SK-N-SH treated with all-trans-retinoic acid at 6 μM for 48 hours (cell line): ENCODE data around the gene DCTD.

Experiments
- ATAC-seq: fragments of 200-7000 bp; cut with Tn5 transposase; 3 replicates; pipeline ENCODE4 v1.9.1; 2020; ENCODE audit warnings: mild to moderate bottlenecking, moderate library complexity
- ARNTL ChIP-seq: fragments of 450-650 bp; formaldehyde crosslinking; IDR thresholded peaks from 2 replicates; pipeline ENCODE4 v1.5.0; 2020; ENCODE audit warnings: low read depth, mild to moderate bottlenecking, moderate library complexity, borderline replicate concordance
- CSDC2 ChIP-seq: fragments of 250-450 bp; sonication (Bioruptor Pico); IDR thresholded peaks from 2 replicates; pipeline ENCODE4 v1.5.0; 2020; ENCODE audit warnings: mild to moderate bottlenecking, moderate library complexity
- CSRNP3 ChIP-seq: fragments of 250-450 bp; sonication (Bioruptor Pico); IDR thresholded peaks from 2 replicates; pipeline ENCODE4 v1.5.1; 2021; ENCODE audit warnings: mild to moderate bottlenecking, moderate library complexity
- ESRRG ChIP-seq: fragments of 250-450 bp; sonication (Bioruptor Pico); IDR thresholded peaks from 2 replicates; pipeline ENCODE4 v1.6.1; 2021; ENCODE audit warnings: mild to moderate bottlenecking
- GLIS3 ChIP-seq: fragments of 250-450 bp; sonication (Bioruptor Pico); IDR thresholded peaks from 2 replicates; pipeline ENCODE4 v1.5.0; 2020; ENCODE audit warnings: mild to moderate bottlenecking, moderate library complexity
- ISL1 ChIP-seq: fragments of 250-450 bp; sonication (Bioruptor Pico); IDR thresholded peaks from 2 replicates; pipeline ENCODE4 v2.1.2; 2022; ENCODE audit warnings: mild to moderate bottlenecking, moderate library complexity
- OSR1 ChIP-seq: fragments of 250-450 bp; sonication (Bioruptor Pico); IDR thresholded peaks from 2 replicates; pipeline ENCODE4 v1.8.0; 2022; ENCODE audit warnings: moderate library complexity, mild to moderate bottlenecking, inconsistent platforms
- PPARA ChIP-seq: fragments of 250-450 bp; sonication (Bioruptor Pico); IDR thresholded peaks from 2 replicates; pipeline ENCODE4 v1.5.0; 2020; ENCODE audit warnings: mild to moderate bottlenecking, borderline replicate concordance
- RARB ChIP-seq: fragments of 250-450 bp; sonication (Bioruptor Pico); IDR thresholded peaks from 2 replicates; pipeline ENCODE4 v1.8.0; 2021; ENCODE audit warnings: mild to moderate bottlenecking, moderate library complexity
- SNAI2 ChIP-seq: fragments of 250-450 bp; sonication (Bioruptor Pico); IDR thresholded peaks from 2 replicates; pipeline ENCODE4 v1.5.0; 2020; ENCODE audit warnings: mild to moderate bottlenecking, moderate library complexity
- TCF4 ChIP-seq: fragments of 250-450 bp; sonication (Bioruptor Pico); IDR thresholded peaks from 2 replicates; pipeline ENCODE4 v1.8.0; 2021; ENCODE audit warnings: mild to moderate bottlenecking, moderate library complexity, borderline replicate concordance
- TOX ChIP-seq: fragments of 250-450 bp; sonication (Bioruptor Pico); IDR thresholded peaks from 2 replicates; pipeline ENCODE4 v1.8.0; 2021; ENCODE audit warnings: mild to moderate bottlenecking, moderate library complexity, borderline replicate concordance
- ZC3H10 ChIP-seq: fragments of 250-450 bp; sonication (Bioruptor Pico); IDR thresholded peaks from 2 replicates; pipeline ENCODE4 v1.5.1; 2021; ENCODE audit warnings: mild to moderate bottlenecking, moderate library complexity
- ZFP3 ChIP-seq: fragments of 250-450 bp; sonication (Bioruptor Pico); IDR thresholded peaks from 2 replicates; pipeline ENCODE4 v1.5.0; 2020; ENCODE audit warnings: mild to moderate bottlenecking, moderate library complexity
- ZFP30 ChIP-seq: fragments of 450-650 bp; formaldehyde crosslinking; IDR thresholded peaks from 2 replicates; pipeline ENCODE4 v1.5.0; 2022; ENCODE audit warnings: mild to moderate bottlenecking, moderate library complexity
- ZNF565 ChIP-seq: fragments of 450-650 bp; formaldehyde crosslinking; conservative IDR thresholded peaks from 2 replicates; pipeline ENCODE4 v1.5.0; 2020; ENCODE audit warnings: low read depth, mild to moderate bottlenecking, moderate library complexity
- ZNF70 ChIP-seq: fragments of 450-650 bp; formaldehyde crosslinking; IDR thresholded peaks from 2 replicates; pipeline ENCODE4 v1.5.0; 2020; ENCODE audit warnings: mild to moderate bottlenecking, moderate library complexity
- ZNF8 ChIP-seq: fragments of 450-650 bp; formaldehyde crosslinking; IDR thresholded peaks from 2 replicates; pipeline ENCODE4 v1.5.0; 2020; ENCODE audit warnings: mild to moderate bottlenecking, moderate library complexity
- TF ChIP-seq, protein P1 (sequence below): fragments of 250-450 bp; sonication (Bioruptor Pico); IDR thresholded peaks from 2 replicates; pipeline ENCODE4 v1.8.0; 2020; ENCODE audit warnings: mild to moderate bottlenecking, moderate library complexity, borderline replicate concordance
- TF ChIP-seq, protein P2 (sequence below): fragments of 250-450 bp; sonication (Bioruptor Pico); IDR thresholded peaks from 2 replicates; pipeline ENCODE4 v1.8.0; 2021; ENCODE audit warnings: low read depth, mild to moderate bottlenecking, moderate library complexity, borderline replicate concordance
- TF ChIP-seq, protein P3 (sequence below): fragments of 250-450 bp; sonication (Bioruptor Pico); IDR thresholded peaks from 2 replicates; pipeline ENCODE4 v1.5.0; 2020; ENCODE audit warnings: mild to moderate bottlenecking, moderate library complexity

DCTD gene

GRCh38 chr4:182922501-182923284 is 5.5 kb upstream of the DCTD start:
- no peak for ATAC-seq
- TF ChIP-seq PPARA (CRISPR knock-in tag) (no peak), TCF4 (CRISPR knock-in tag) (no peak), OSR1 (CRISPR knock-in tag) (no peak), GLIS3 (no peak), ZC3H10 (CRISPR knock-in tag) (no peak), ZNF70 (CRISPR knock-in tag) (no peak), RARB (CRISPR knock-in tag) (no peak)
- TF ChIP-seq, protein P1, sequence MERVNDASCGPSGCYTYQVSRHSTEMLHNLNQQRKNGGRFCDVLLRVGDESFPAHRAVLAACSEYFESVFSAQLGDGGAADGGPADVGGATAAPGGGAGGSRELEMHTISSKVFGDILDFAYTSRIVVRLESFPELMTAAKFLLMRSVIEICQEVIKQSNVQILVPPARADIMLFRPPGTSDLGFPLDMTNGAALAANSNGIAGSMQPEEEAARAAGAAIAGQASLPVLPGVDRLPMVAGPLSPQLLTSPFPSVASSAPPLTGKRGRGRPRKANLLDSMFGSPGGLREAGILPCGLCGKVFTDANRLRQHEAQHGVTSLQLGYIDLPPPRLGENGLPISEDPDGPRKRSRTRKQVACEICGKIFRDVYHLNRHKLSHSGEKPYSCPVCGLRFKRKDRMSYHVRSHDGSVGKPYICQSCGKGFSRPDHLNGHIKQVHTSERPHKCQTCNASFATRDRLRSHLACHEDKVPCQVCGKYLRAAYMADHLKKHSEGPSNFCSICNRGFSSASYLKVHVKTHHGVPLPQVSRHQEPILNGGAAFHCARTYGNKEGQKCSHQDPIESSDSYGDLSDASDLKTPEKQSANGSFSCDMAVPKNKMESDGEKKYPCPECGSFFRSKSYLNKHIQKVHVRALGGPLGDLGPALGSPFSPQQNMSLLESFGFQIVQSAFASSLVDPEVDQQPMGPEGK (CRISPR knock-in tag) = no peak
- TF ChIP-seq, all 23 proteins: peak for 0

DNA sequence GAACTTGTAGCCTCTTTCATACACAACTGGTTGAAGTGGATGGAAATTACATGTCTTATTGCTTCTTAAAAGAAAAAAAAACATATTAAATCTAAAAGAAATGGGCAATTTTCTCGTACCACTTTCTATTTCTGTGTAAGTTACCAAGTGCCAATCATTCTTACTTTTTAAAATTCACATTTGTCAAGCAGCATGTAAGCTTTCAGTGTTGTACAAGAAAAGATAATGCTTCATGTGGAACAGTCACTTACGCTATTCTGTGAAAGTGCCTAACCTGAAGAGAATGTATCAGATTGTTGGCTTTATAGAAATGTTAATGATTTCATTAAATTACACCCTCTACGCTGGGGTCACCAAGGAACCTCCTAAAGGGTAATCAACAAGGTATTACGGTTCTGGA is 4.4 kb upstream of the DCTD start:
- no peak for ATAC-seq
- no peak for TF ChIP-seq ZNF565 (CRISPR knock-in tag)
- TF ChIP-seq TOX (CRISPR knock-in tag) = no peak
- TF ChIP-seq ZFP3 (CRISPR knock-in tag) = no peak
- no peak for TF ChIP-seq TCF4 (CRISPR knock-in tag)
- TF ChIP-seq RARB (CRISPR knock-in tag) = no peak
- no peak for TF ChIP-seq ZC3H10 (CRISPR knock-in tag)

- no peak for TF ChIP-seq CSDC2 (CRISPR knock-in tag)
- TF ChIP-seq PPARA (CRISPR knock-in tag) = no peak
- TF ChIP-seq ZNF8 = no peak
- TF ChIP-seq, protein P2, sequence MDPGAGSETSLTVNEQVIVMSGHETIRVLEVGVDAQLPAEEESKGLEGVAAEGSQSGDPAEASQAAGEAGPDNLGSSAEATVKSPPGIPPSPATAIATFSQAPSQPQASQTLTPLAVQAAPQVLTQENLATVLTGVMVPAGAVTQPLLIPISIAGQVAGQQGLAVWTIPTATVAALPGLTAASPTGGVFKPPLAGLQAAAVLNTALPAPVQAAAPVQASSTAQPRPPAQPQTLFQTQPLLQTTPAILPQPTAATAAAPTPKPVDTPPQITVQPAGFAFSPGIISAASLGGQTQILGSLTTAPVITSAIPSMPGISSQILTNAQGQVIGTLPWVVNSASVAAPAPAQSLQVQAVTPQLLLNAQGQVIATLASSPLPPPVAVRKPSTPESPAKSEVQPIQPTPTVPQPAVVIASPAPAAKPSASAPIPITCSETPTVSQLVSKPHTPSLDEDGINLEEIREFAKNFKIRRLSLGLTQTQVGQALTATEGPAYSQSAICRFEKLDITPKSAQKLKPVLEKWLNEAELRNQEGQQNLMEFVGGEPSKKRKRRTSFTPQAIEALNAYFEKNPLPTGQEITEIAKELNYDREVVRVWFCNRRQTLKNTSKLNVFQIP (CRISPR knock-in tag) = no peak
- no peak for TF ChIP-seq ESRRG (CRISPR knock-in tag)
- TF ChIP-seq ZFP30 (CRISPR knock-in tag) = no peak
- TF ChIP-seq ZC3H10 (CRISPR knock-in tag) = no peak
- TF ChIP-seq, protein P3, sequence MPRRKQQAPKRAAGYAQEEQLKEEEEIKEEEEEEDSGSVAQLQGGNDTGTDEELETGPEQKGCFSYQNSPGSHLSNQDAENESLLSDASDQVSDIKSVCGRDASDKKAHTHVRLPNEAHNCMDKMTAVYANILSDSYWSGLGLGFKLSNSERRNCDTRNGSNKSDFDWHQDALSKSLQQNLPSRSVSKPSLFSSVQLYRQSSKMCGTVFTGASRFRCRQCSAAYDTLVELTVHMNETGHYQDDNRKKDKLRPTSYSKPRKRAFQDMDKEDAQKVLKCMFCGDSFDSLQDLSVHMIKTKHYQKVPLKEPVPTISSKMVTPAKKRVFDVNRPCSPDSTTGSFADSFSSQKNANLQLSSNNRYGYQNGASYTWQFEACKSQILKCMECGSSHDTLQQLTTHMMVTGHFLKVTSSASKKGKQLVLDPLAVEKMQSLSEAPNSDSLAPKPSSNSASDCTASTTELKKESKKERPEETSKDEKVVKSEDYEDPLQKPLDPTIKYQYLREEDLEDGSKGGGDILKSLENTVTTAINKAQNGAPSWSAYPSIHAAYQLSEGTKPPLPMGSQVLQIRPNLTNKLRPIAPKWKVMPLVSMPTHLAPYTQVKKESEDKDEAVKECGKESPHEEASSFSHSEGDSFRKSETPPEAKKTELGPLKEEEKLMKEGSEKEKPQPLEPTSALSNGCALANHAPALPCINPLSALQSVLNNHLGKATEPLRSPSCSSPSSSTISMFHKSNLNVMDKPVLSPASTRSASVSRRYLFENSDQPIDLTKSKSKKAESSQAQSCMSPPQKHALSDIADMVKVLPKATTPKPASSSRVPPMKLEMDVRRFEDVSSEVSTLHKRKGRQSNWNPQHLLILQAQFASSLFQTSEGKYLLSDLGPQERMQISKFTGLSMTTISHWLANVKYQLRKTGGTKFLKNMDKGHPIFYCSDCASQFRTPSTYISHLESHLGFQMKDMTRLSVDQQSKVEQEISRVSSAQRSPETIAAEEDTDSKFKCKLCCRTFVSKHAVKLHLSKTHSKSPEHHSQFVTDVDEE (CRISPR knock-in tag) = no peak
- no peak for TF ChIP-seq ARNTL (CRISPR knock-in tag)
- TF ChIP-seq CSRNP3 (CRISPR knock-in tag) = no peak
- TF ChIP-seq SNAI2 = no peak
- ATAC-seq = no peak
Observed at GRCh38 chr4:182920676-182921075, 3.5 kb upstream of the DCTD start.

- TF ChIP-seq TCF4 (CRISPR knock-in tag) (no peak), ARNTL (CRISPR knock-in tag) (no peak), ZFP30 (CRISPR knock-in tag) (no peak), ZNF565 (CRISPR knock-in tag) (no peak), ZNF70 (CRISPR knock-in tag) (no peak), CSRNP3 (CRISPR knock-in tag) (no peak), PPARA (CRISPR knock-in tag) (no peak), ESRRG (CRISPR knock-in tag) (no peak), ISL1 (CRISPR knock-in tag) (no peak), OSR1 (CRISPR knock-in tag) (no peak)
- TF ChIP-seq, protein P3 (CRISPR knock-in tag) = no peak
- TF ChIP-seq, all 23 proteins: peak for 0
- no peak for ATAC-seq
Observed at GRCh38 chr4:182918791-182919302, 1.7 kb upstream of the DCTD start.
